NB4 (cell line): ENCODE data around the gene PLEKHA6.
"Not testable (repeated sequence)": the region's sequence is repeated elsewhere in the genome, so short reads cannot be mapped to it uniquely, and the experiment has no call there.

Experiments
- DNase-seq: peaks from one replicate; pipeline ENCODE4 v3.0.0; 2010; ENCODE audit warnings: low read depth
- H3K4me3 ChIP-seq: one replicate; pipeline ENCODE4 v1.5.1; 2011; ENCODE audit warnings: mild to moderate bottlenecking, low read depth, low read length, moderate library complexity
- MYC ChIP-seq: IDR thresholded peaks from 2 replicates; pipeline ENCODE4 v1.6.1; 2011; ENCODE audit warnings: low read depth, low read length
- POLR2A ChIP-seq: IDR thresholded peaks from 2 replicates; pipeline ENCODE4 v1.6.1; 2011; ENCODE audit warnings: mild to moderate bottlenecking; ENCODE audit not compliant: insufficient read length; ENCODE audit errors: extremely low read depth
- TF ChIP-seq, protein P1 (sequence below): IDR thresholded peaks from one replicate; pipeline ENCODE4 v1.5.1; 2012; ENCODE audit warnings: low read depth, low read length
- TF ChIP-seq, protein P2 (sequence below): IDR thresholded peaks from 2 replicates; pipeline ENCODE4 v1.6.1; 2011; ENCODE audit warnings: low read depth, low read length

PLEKHA6 gene

DNA sequence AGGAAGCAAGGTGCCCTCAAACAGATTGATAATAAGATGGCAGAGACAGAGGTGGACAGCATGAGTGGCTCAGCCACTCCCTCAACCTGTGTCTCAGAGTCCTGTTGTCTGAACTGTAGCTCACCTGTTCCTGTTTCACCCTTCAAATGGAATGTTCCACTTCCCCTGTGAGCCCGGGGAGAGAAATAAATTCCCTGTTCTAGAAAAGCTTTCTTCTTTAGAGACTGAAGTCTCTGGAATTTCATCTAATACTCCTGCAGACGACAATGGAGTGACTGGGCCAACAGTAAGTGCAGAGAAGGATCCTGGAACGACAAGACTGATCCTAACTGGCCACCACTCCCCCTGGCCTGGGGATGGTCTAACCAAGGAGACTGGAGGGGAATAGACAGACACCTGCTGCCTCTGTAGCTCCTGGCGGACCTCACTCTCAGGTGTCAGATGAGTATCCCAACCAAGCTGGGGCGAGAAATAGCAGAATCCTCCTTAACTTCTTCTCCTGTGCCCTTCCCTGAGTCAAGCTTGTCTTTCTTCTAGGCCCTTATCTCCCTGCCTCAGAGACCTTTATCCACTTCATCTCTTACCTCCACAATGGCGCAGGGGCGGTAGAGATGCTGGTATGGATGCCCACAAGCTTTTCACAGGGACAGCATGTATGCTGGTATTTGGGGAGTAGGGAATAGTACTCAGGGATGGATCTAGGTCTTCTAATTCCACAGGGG is 45.4 kb downstream of the PLEKHA6 start:
- DNase-seq: no peak
- no peak overlapping the region for H3K4me3 ChIP-seq
- TF ChIP-seq, protein P1, sequence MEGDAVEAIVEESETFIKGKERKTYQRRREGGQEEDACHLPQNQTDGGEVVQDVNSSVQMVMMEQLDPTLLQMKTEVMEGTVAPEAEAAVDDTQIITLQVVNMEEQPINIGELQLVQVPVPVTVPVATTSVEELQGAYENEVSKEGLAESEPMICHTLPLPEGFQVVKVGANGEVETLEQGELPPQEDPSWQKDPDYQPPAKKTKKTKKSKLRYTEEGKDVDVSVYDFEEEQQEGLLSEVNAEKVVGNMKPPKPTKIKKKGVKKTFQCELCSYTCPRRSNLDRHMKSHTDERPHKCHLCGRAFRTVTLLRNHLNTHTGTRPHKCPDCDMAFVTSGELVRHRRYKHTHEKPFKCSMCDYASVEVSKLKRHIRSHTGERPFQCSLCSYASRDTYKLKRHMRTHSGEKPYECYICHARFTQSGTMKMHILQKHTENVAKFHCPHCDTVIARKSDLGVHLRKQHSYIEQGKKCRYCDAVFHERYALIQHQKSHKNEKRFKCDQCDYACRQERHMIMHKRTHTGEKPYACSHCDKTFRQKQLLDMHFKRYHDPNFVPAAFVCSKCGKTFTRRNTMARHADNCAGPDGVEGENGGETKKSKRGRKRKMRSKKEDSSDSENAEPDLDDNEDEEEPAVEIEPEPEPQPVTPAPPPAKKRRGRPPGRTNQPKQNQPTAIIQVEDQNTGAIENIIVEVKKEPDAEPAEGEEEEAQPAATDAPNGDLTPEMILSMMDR: no peak
- TF ChIP-seq POLR2A: no peak
- TF ChIP-seq MYC: no peak
- TF ChIP-seq, protein P2, sequence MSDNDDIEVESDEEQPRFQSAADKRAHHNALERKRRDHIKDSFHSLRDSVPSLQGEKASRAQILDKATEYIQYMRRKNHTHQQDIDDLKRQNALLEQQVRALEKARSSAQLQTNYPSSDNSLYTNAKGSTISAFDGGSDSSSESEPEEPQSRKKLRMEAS: no peak

DNA sequence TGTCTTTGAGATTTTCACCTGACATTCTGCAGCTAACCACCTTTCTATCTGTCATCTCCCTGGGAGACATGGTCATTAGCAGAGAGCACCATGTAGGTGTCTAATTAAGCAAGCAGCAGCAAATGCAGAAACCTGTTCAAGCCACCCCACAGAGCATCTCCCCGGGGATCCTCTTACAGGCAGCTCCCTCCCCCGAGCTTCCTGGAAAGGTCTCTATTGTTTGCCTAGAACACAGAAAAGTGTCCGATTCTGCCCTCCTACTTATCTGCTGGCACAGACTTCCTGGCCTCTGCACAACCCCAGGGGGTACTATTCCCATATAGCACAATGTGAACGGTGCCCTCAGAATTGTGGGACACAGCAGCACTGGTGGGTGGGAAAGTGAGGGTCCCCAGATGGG is 46.1 kb downstream of the PLEKHA6 start:
- peak; percentile 34 for DNase-seq
- TF ChIP-seq, protein P1: no peak
- TF ChIP-seq MYC: no peak
- TF ChIP-seq, protein P2: no peak
- no peak for TF ChIP-seq POLR2A
- no peak overlapping the region for H3K4me3 ChIP-seq

DNA sequence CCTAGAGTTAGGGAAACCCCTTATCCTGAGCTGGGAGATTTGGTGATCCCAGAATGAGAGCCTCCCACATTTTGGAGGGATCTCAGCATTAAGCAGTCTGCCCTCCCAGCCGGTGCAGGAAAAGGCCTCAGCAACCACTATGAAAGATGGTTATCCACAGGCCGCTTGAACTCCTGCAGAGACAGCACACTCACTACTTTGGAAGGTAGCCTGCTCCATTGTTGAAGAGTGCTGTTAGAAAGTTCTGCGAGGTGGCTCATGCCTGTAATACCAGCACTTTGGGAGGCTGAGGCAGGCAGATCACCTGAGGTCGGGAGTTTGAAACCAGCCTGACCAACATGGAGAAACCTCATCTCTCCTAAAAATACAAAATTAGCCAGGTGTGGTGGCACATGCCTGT is 48.8 kb downstream of the PLEKHA6 start:
- DNase-seq, H3K4me3 ChIP-seq: not testable (repeated sequence)

DNA sequence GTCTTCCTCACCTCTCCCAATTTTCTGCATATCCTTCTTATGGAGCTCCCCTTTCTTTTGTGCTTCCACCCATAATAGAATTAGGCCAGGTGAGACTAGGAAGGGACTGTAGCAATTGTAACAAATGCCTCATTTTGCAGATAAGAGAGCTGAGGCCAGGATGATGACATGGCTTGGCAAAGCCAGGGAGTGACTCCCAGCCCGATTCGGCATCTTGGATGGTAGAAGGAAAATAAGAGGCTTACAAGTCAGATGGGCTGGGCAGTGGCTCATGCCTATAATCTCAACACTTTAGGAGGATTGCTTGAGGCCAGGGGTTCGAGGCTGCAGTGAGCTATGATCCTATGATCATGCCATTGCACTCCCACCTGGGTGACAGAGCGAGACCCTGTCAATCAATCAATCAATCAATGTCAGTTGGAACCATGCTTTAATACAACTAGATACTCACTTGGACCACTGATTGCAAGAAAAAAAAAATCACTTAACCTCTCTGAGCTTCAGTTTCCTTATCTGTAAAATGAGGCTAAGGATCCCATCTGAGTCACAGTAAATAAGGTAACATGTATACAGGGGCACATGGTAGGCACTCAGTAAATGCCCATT is 51.6 kb downstream of the PLEKHA6 start:
- no peak for DNase-seq
- TF ChIP-seq MYC: no peak
- H3K4me3 ChIP-seq: no peak overlapping the region

DNA sequence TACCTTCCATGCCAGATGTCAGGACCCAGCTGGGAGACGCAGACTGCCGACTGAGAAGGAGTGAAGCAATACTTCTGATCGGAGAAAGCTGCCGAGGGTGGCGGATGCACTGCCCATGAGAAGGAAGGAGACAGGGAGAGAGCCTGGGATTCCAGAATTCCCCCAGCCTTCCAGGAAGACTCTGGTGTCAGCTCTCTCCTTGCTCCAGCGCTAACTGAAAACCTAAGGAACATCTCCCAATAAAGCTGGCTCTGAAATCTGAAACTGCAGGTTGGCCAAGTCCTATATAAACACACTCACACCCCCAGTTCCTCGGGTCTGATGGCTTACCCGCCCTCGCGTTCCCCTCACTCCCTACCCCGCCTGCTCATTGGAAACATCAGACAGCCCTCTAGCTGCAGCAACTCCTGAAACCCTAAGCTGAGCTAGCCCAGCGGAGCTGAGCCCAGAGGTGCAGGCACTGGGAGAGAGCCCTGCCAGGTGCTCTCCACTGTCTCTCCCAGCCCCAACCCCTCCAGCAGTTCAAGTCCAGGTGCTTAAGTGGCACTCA is 52.3 kb downstream of the PLEKHA6 start:
- no peak for DNase-seq
- H3K4me3 ChIP-seq: no peak overlapping the region
- TF ChIP-seq MYC (no peak), POLR2A (no peak)
- TF ChIP-seq, protein P2: no peak
- TF ChIP-seq, protein P1: no peak

DNA sequence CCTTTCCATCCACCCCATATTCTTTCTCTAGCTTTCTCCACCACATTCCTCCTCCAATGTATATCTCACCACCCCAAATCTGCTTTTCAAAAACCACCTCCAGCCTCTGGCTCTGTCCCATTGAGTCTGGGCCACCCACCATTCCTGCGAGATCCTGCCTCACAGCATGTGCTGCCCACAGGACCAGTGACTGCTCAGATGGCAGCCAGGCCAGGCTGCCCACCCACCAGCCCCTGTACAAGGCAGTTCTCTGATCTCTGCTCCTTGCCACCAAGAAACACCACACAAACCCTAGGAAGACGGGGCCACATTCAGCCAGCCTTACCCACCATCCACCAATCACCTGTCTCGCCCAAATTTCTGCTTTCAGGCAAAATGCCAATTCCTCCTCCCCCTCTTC is 53.7 kb downstream of the PLEKHA6 start:
- H3K4me3 ChIP-seq: no peak overlapping the region
- DNase-seq: no peak
- TF ChIP-seq MYC (no peak), POLR2A (no peak)
- TF ChIP-seq, protein P2: no peak
- TF ChIP-seq, protein P1: no peak

DNA sequence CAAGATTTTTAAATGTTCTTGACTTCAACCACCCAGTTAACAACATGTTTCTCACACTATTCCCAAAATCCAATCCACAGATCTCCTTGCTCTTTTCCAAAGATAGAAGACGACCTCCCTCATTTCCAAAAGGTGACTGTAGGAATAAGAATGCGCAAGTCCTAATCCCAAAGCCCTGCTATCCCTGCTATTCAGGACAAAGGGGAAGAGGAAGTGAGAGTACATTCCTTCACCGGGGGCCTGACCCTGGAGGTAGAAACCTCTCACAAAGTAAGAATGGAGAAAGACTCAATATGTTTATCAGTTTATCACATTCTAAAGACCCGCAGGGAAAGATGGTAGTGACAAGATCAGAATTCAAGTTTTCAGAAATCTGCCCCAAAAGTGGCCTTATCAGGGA is 55.7 kb downstream of the PLEKHA6 start:
- H3K4me3 ChIP-seq: no peak overlapping the region
- DNase-seq: no peak
- TF ChIP-seq POLR2A (no peak), MYC (no peak)
- TF ChIP-seq, protein P2: no peak
- TF ChIP-seq, protein P1: no peak
